IMR-90 (cell line): Measurements from ENCODE around the gene PTPN21. TPM values are rescaled to one million over a fixed set of nuclear protein-coding genes. Genes with fewer than 3 reads are reported as not detected.
A peak's percentile ranks its signal among the peaks of the same experiment; 100 is the strongest.

Experiments used
- ATAC-seq: fragments of 200-7000 bp; cut with Tn5 transposase; 2 replicates; pipeline ENCODE4 v1.9.1; 2020; ENCODE audit warnings: low read depth, mild to moderate bottlenecking, moderate library complexity
- BruUV-seq: library from RNA; stranded (reverse); fragments of 400-500 nt; replicated peaks from 2 replicates; lab custom pipeline; 2021; lab: Mats Ljungman, UMichigan
- CTCF ChIA-PET: fragments of 300-600 bp; formaldehyde crosslinking; extraction: SDS; loops from one replicate; lab custom pipeline; 2021; ENCODE audit warnings: antibody characterized with exemption; lab: Yijun Ruan, JAX
- POLR2A ChIA-PET: fragments of 300-600 bp; sonication (Branson Sonifier 250); formaldehyde crosslinking; loops from one replicate; lab custom pipeline; 2022; ENCODE audit warnings: antibody characterized with exemption; ENCODE audit not compliant: unreplicated experiment; lab: Charles Lee
- DNase-seq: peaks from one replicate; pipeline ENCODE4 v3.0.0; 2013
- H2AFZ ChIP-seq: replicated peaks from 2 replicates; pipeline ENCODE3; 2013; ENCODE audit warnings: low read length, mild to moderate bottlenecking; ENCODE audit not compliant: poor library complexity
- H2AK5ac ChIP-seq: 2 replicates; pipeline ENCODE4 v1.6.1; 2013; ENCODE audit warnings: low read depth, low read length, inconsistent platforms
- H2AK9ac ChIP-seq: replicated peaks from 2 replicates; pipeline ENCODE3; 2013; ENCODE audit warnings: mild to moderate bottlenecking, low read depth, low read length, moderate library complexity; ENCODE audit not compliant: poor library complexity
- H2BK120ac ChIP-seq: 2 replicates; pipeline ENCODE4 v1.6.1; 2013; ENCODE audit warnings: low read depth, low read length, inconsistent platforms
- H2BK15ac ChIP-seq: 3 replicates; pipeline ENCODE4 v1.6.1; 2013; ENCODE audit warnings: low read depth, low read length, inconsistent platforms
- H2BK20ac ChIP-seq: 2 replicates; pipeline ENCODE4 v1.6.1; 2013; ENCODE audit warnings: low read depth, mild to moderate bottlenecking, inconsistent platforms, low read length, moderate library complexity
- H2BK5ac ChIP-seq: 2 replicates; pipeline ENCODE4 v1.6.1; 2013; ENCODE audit warnings: mild to moderate bottlenecking, low read depth, low read length, inconsistent platforms; ENCODE audit not compliant: poor library complexity, severe bottlenecking
- H3K14ac ChIP-seq: replicated peaks from 2 replicates; pipeline ENCODE4 v1.6.1; 2013; ENCODE audit warnings: low read depth, low read length, inconsistent platforms
- H3K18ac ChIP-seq: 2 replicates; pipeline ENCODE4 v1.6.1; 2013; ENCODE audit warnings: low read depth, low read length, control low read depth
- H3K23ac ChIP-seq: 2 replicates; pipeline ENCODE4 v1.6.1; 2013; ENCODE audit warnings: low read depth, low read length, inconsistent platforms
- H3K27ac ChIP-seq: 2 replicates; pipeline ENCODE4 v1.5.1; 2013; ENCODE audit warnings: mild to moderate bottlenecking, control low read depth, low read length; ENCODE audit not compliant: insufficient read depth
- H3K27me3 ChIP-seq: 2 replicates; pipeline ENCODE4 v1.6.1; 2013; ENCODE audit warnings: low read length; ENCODE audit not compliant: control insufficient read depth, insufficient read depth
- H3K36me3 ChIP-seq: 2 replicates; pipeline ENCODE4 v1.6.1; 2013; ENCODE audit warnings: low read length, mixed read lengths; ENCODE audit not compliant: control insufficient read depth, insufficient read depth
- H3K4ac ChIP-seq: 2 replicates; pipeline ENCODE4 v1.6.1; 2013; ENCODE audit warnings: low read depth, low read length, inconsistent platforms
- H3K4me1 ChIP-seq: 2 replicates; pipeline ENCODE4 v1.6.1; 2013; ENCODE audit warnings: low read length, mixed read lengths; ENCODE audit not compliant: control insufficient read depth, insufficient read depth
- H3K4me2 ChIP-seq: 2 replicates; pipeline ENCODE4 v1.6.1; 2013; ENCODE audit warnings: low read depth, mild to moderate bottlenecking, control low read depth, low read length, moderate library complexity
- H3K4me3 ChIP-seq: 2 replicates; pipeline ENCODE4 v1.5.1; 2013; ENCODE audit warnings: low read depth, mild to moderate bottlenecking, control low read depth, low read length, moderate library complexity; ENCODE audit not compliant: insufficient read depth
- H3K56ac ChIP-seq: 2 replicates; pipeline ENCODE4 v1.6.1; 2013; ENCODE audit warnings: low read length, inconsistent platforms; ENCODE audit not compliant: insufficient read depth; ENCODE audit errors: extremely low read depth
- H3K79me1 ChIP-seq, 2 experiments: 2 replicates each; pipeline ENCODE4 v1.6.1; 2013; ENCODE audit warnings: low read length in 2 of 2, inconsistent platforms in 1 of 2, low read depth in 1 of 2
- H3K9ac ChIP-seq: 2 replicates; pipeline ENCODE4 v1.6.1; 2013; ENCODE audit warnings: low read depth, low read length, control low read depth
- H3K9me1 ChIP-seq: 2 replicates; pipeline ENCODE4 v1.6.1; 2013; ENCODE audit warnings: low read length, inconsistent platforms; ENCODE audit not compliant: insufficient read depth
- H3K9me3 ChIP-seq: 2 replicates; pipeline ENCODE4 v1.6.1; 2013; ENCODE audit warnings: low read length; ENCODE audit not compliant: control insufficient read depth, insufficient read depth
- H4K20me1 ChIP-seq: 2 replicates; pipeline ENCODE4 v1.6.1; 2013; ENCODE audit warnings: low read length, inconsistent platforms; ENCODE audit not compliant: insufficient read depth
- H4K5ac ChIP-seq: 2 replicates; pipeline ENCODE4 v1.6.1; 2013; ENCODE audit warnings: mild to moderate bottlenecking, low read depth, low read length, control low read depth
- H4K8ac ChIP-seq, 2 experiments: 2 replicates each; pipeline ENCODE4 v1.6.1; 2013; ENCODE audit warnings: low read depth in 2 of 2, low read length in 2 of 2, control low read depth in 1 of 2, inconsistent platforms in 1 of 2
- H4K91ac ChIP-seq: 2 replicates; pipeline ENCODE4 v1.6.1; 2013; ENCODE audit warnings: low read depth, low read length, inconsistent platforms; ENCODE audit not compliant: insufficient read depth
- CEBPB ChIP-seq: IDR thresholded peaks from 2 replicates; pipeline ENCODE4 v1.6.1; 2012; ENCODE audit warnings: low read depth, low read length, improper control_type of control experiment
- CHD1 ChIP-seq: IDR thresholded peaks from 2 replicates; pipeline ENCODE4 v1.6.1; 2012; ENCODE audit warnings: low read depth, low read length, improper control_type of control experiment
- FOS ChIP-seq: fragments of 150-350 bp; IDR thresholded peaks from 2 replicates; pipeline ENCODE4 v1.6.1; 2016; ENCODE audit warnings: low read depth, low read length
- MAFK ChIP-seq: IDR thresholded peaks from 2 replicates; pipeline ENCODE4 v1.6.1; 2012; ENCODE audit warnings: low read depth, low read length, improper control_type of control experiment
- MAZ ChIP-seq: IDR thresholded peaks from 2 replicates; pipeline ENCODE4 v1.6.1; 2012; ENCODE audit warnings: low read depth, mild to moderate bottlenecking, low read length, improper control_type of control experiment, moderate library complexity, borderline replicate concordance
- MXI1 ChIP-seq: IDR thresholded peaks from 2 replicates; pipeline ENCODE4 v1.6.1; 2012; ENCODE audit warnings: low read depth, mild to moderate bottlenecking, low read length, moderate library complexity, borderline replicate concordance
- NFE2L2 ChIP-seq: fragments of 150-350 bp; IDR thresholded peaks from 2 replicates; pipeline ENCODE4 v1.6.1; 2016; ENCODE audit warnings: low read depth, mild to moderate bottlenecking, low read length
- RAD21 ChIP-seq: IDR thresholded peaks from 2 replicates; pipeline ENCODE4 v1.6.1; 2012; ENCODE audit warnings: low read length, improper control_type of control experiment
- RCOR1 ChIP-seq: IDR thresholded peaks from 2 replicates; pipeline ENCODE4 v1.6.1; 2012; ENCODE audit warnings: mild to moderate bottlenecking, low read length, improper control_type of control experiment; ENCODE audit not compliant: insufficient replicate concordance
- USF2 ChIP-seq: fragments of 150-350 bp; IDR thresholded peaks from 2 replicates; pipeline ENCODE4 v1.6.1; 2017; ENCODE audit warnings: mild to moderate bottlenecking, antibody characterized with exemption, low read length, low read depth
- WGBS, 2 experiments: methylation state at CpG; one replicate each; pipeline versions ENCODE4 v1.1.5 to v1.1.7; 2013; ENCODE audit warnings: missing lambda C conversion rate in 2 of 2; ENCODE audit not compliant: insufficient read length in 1 of 2; ENCODE audit errors: extremely low coverage in 2 of 2; 5-methylcytosine and 5-hydroxymethylcytosine counted together
- dilution Hi-C: fragments of 300-500 bp; cut with HindIII; formaldehyde crosslinking; loops from one replicate; pipeline ENCODE4 v1.14.3; 2018; ENCODE audit warnings: low sequenced_read_pairs; ENCODE audit not compliant: unreplicated experiment
- in situ Hi-C: fragments of 300-500 bp; cut with MboI; formaldehyde crosslinking; loops from 3 replicates; pipeline ENCODE4 v1.14.3; 2019; ENCODE audit warnings: low sequenced_read_pairs, inconsistent platforms, mixed read lengths
- intact Hi-C: fragments of 100-400 bp; cut with micrococcal nuclease; formaldehyde crosslinking; loops from 2 replicates; pipeline ENCODE4 v1.10.0; 2022
- polyA plus RNA-seq, 3 experiments: library from polyadenylated mRNA; depleted of rRNA; stranded (reverse); fragments of >200 nt; gene quantifications; 2 replicates each; pipeline ENCODE4 v1.2.3, GENCODE V29; 2012; ENCODE audit warnings: low replicate concordance in 1 of 3
- total RNA-seq: library from RNA; depleted of rRNA; stranded (reverse); fragments of >200 nt; gene quantifications from 2 replicates; pipeline ENCODE4 v1.2.3, GENCODE V29; 2012

The PTPN21 gene
- total and polyA plus RNA-seq, 2 of the 4 experiments (the other 2 are of a cell fraction) = 10.4 to 10.7 TPM

GRCh38 chr14:88562532-88562830 lies 7.7 kb upstream of the PTPN21 start:
- no peak for TF ChIP-seq NFE2L2
- TF ChIP-seq FOS = no peak
- no peak for TF ChIP-seq RCOR1
- TF ChIP-seq RAD21 = no peak
- TF ChIP-seq CEBPB = no peak
- no peak for TF ChIP-seq USF2
- TF ChIP-seq MAFK = no peak
- no peak for TF ChIP-seq MAZ
- TF ChIP-seq MXI1 = no peak
- no peak for TF ChIP-seq CHD1
- ATAC-seq (no peak), DNase-seq (no peak)
- Histone ChIP-seq H3K4me3 (peak overlapping the region; percentile 98), H2AK5ac (peak overlapping the region; percentile 84), H4K8ac (peak overlapping the region; percentile 74 to 91; a peak in 3 of 4 replicates), H2BK15ac (peak overlapping the region; percentile 25; the same call in 1 of the 3 replicates), H3K4me2 (peak overlapping the region; percentile 86), H4K91ac (peak overlapping the region; percentile 8; the same call in 1 of the 2 replicates), H3K56ac (peak overlapping the region; percentile 75), H3K14ac (peak overlapping the region; percentile 15), H4K20me1 (peaks cover 15% of the 10 kb centered on the region), H2AFZ (peak overlapping the region; percentile 100), H3K9me1 (0 out of 2 replicates have a peak, but pooled peaks cover 3% of the 10 kb centered on the region), H2AK9ac (peak overlapping the region; percentile 94), H3K36me3 (no peaks in the 10 kb centered on the region), H3K23ac (peak overlapping the region; percentile 1; the same call in 1 of the 2 replicates), H2BK120ac (no peak overlapping the region), H3K79me1 (peaks cover 0 to 17% of the 10 kb centered on the region in 2 experiments; a peak in 3 of 4 replicates), H3K18ac (no peak overlapping the region), H3K27me3 (no peaks in the 10 kb centered on the region), H3K9me3 (no peaks in the 10 kb centered on the region), H3K4me1 (peaks cover 6% of the 10 kb centered on the region; the same call in 1 of the 2 replicates), H4K5ac (peak overlapping the region; percentile 14; the same call in 1 of the 2 replicates), H3K4ac (peak overlapping the region; percentile 59), H2BK5ac (no peak overlapping the region), H2BK20ac (no peak overlapping the region), H3K9ac (peak overlapping the region; percentile 58; the same call in 1 of the 2 replicates), H3K27ac (no peak overlapping the region)
- in situ Hi-C loops = no loop called here
- dilution Hi-C loops = no loop called here
- ChIA-PET CTCF (no interaction called here), POLR2A (no interaction called here)
- no TSS peak for BruUV-seq
- intact Hi-C loops = loop anchor here (5.0 kb wide), 2 partner anchors 175 to 615 kb away; partner anchors contain the start of gene SPATA7
- no CpG with 5 or more reads among the region's 5 CpGs for WGBS, 2 experiments
